Subcutaneous abdominal adipose tissue (tissue), 5 donors: ENCODE measurements around the gene LIPA.
"Not testable (repeated sequence)": the region's sequence is repeated elsewhere in the genome, so short reads cannot be mapped to it uniquely, and the experiment has no call there.

Experiments
- H3K27ac ChIP-seq: one replicate; pipeline ENCODE4 v1.7.0; 2013; ENCODE audit warnings: low read depth, mild to moderate bottlenecking, inconsistent platforms, low read length, moderate library complexity
- H3K27me3 ChIP-seq, 5 donors: one replicate each; pipeline ENCODE4 v1.7.0; 2013; ENCODE audit warnings: low read length in 5 of 5, inconsistent platforms in 1 of 5; ENCODE audit not compliant: control insufficient read depth in 5 of 5, insufficient read depth in 4 of 5
- H3K36me3 ChIP-seq, 5 donors: one replicate each; pipeline ENCODE4 v1.7.0; 2013; ENCODE audit warnings: low read length in 5 of 5; ENCODE audit not compliant: control insufficient read depth in 5 of 5, insufficient read depth in 5 of 5
- H3K4me1 ChIP-seq, 5 donors: one replicate each; pipeline ENCODE4 v1.7.0; 2013; ENCODE audit warnings: low read length in 5 of 5, mild to moderate bottlenecking in 3 of 5, moderate library complexity in 1 of 5; ENCODE audit not compliant: control insufficient read depth in 5 of 5, insufficient read depth in 5 of 5
- H3K4me3 ChIP-seq, 5 donors: one replicate each; pipeline ENCODE4 v1.7.0; 2013; ENCODE audit warnings: low read length in 5 of 5, low read depth in 1 of 5
- H3K9ac ChIP-seq, 5 donors: one replicate each; pipeline ENCODE4 v1.7.0; 2013; ENCODE audit warnings: low read length in 5 of 5, mild to moderate bottlenecking in 4 of 5, moderate library complexity in 3 of 5
- H3K9me3 ChIP-seq, 5 donors: one replicate each; pipeline ENCODE4 v1.7.0; 2013; ENCODE audit warnings: low read length in 5 of 5; ENCODE audit not compliant: control insufficient read depth in 5 of 5
- donor health status: healthy.
- donor health status: healthy.
- donor health status: healthy.
- donor health status: healthy.
- donor health status: healthy.

Gene LIPA

GRCh38 chr10:89175816-89176215, 75.8 kb downstream of the LIPA start:
- H3K4me3 ChIP-seq, result no peak overlapping the region
- H3K9ac ChIP-seq, result no peak overlapping the region
- H3K27ac ChIP-seq, result no peak overlapping the region
- H3K9me3 ChIP-seq, result peaks cover 0 to 5% (median 5%) of the 10 kb centered on the region in 5 donors
- H3K27me3 ChIP-seq, result no peaks in the 10 kb centered on the region
- H3K4me1 ChIP-seq, result no peaks in the 10 kb centered on the region
- no peaks in the 10 kb centered on the region for H3K36me3 ChIP-seq

GRCh38 chr10:89173075-89173474, 78.5 kb downstream of the LIPA start:
- Histone ChIP-seq H3K9me3 (no peaks in the 10 kb centered on the region), H3K4me1 (peaks cover 0 to 9% (median 4%) of the 10 kb centered on the region in 5 donors), H3K9ac (no peak overlapping the region), H3K36me3 (no peaks in the 10 kb centered on the region), H3K4me3 (no peak overlapping the region), H3K27me3 (no peaks in the 10 kb centered on the region), H3K27ac (no peak overlapping the region)

- Histone ChIP-seq H3K9me3 (no peaks in the 10 kb centered on the region), H3K9ac (no peak overlapping the region), H3K27me3 (no peaks in the 10 kb centered on the region), H3K36me3 (no peaks in the 10 kb centered on the region), H3K4me3 (no peak overlapping the region), H3K4me1 (peaks cover 0 to 17% (median 6%) of the 10 kb centered on the region in 5 donors), H3K27ac (no peak overlapping the region)
Observed at GRCh38 chr10:89171996-89172395, 79.6 kb downstream of the LIPA start.

GRCh38 chr10:89171263-89171872, 80.2 kb downstream of the LIPA start:
- Histone ChIP-seq H3K9ac (no peak overlapping the region), H3K9me3 (no peaks in the 10 kb centered on the region), H3K27me3 (no peaks in the 10 kb centered on the region), H3K36me3 (no peaks in the 10 kb centered on the region), H3K27ac (no peak overlapping the region), H3K4me3 (no peak overlapping the region), H3K4me1 (peaks cover 0 to 17% (median 6%) of the 10 kb centered on the region in 5 donors)

GRCh38 chr10:89168354-89168900, 83.1 kb downstream of the LIPA start:
- H3K27me3 ChIP-seq, H3K4me3 ChIP-seq, H3K9me3 ChIP-seq, H3K36me3 ChIP-seq, H3K9ac ChIP-seq: not testable (repeated sequence)
- Histone ChIP-seq H3K27ac (peak overlapping the region; percentile 54), H3K4me1 (peaks cover 0 to 27% (median 20%) of the 10 kb centered on the region in 5 donors)

GRCh38 chr10:89167915-89168314, 83.7 kb downstream of the LIPA start:
- no peaks in the 10 kb centered on the region for H3K27me3 ChIP-seq
- peaks cover 0 to 32% (median 26%) of the 10 kb centered on the region in 5 donors for H3K4me1 ChIP-seq
- no peak overlapping the region for H3K4me3 ChIP-seq
- H3K36me3 ChIP-seq, result no peaks in the 10 kb centered on the region
- H3K27ac ChIP-seq, result peak overlapping the region; percentile 54
- H3K9ac ChIP-seq, result peak overlapping the region in 1 of 5 donors; percentile 57
- no peaks in the 10 kb centered on the region for H3K9me3 ChIP-seq

GRCh38 chr10:89165923-89166322, 85.7 kb downstream of the LIPA start:
- no peaks in the 10 kb centered on the region for H3K36me3 ChIP-seq
- H3K4me1 ChIP-seq, result peaks cover 0 to 33% (median 26%) of the 10 kb centered on the region in 5 donors
- H3K27ac ChIP-seq, result no peak overlapping the region
- H3K9me3 ChIP-seq, result no peaks in the 10 kb centered on the region
- H3K9ac ChIP-seq, result no peak overlapping the region
- no peaks in the 10 kb centered on the region for H3K27me3 ChIP-seq
- no peak overlapping the region for H3K4me3 ChIP-seq

GRCh38 chr10:89164920-89165319, 86.7 kb downstream of the LIPA start:
- Histone ChIP-seq H3K9ac (no peak overlapping the region), H3K27ac (no peak overlapping the region)

GRCh38 chr10:89164080-89164479, 87.5 kb downstream of the LIPA start:
- peak overlapping the region in 1 of 5 donors; percentile 0 for H3K9ac ChIP-seq
- peak overlapping the region; percentile 64 for H3K27ac ChIP-seq
- H3K4me3 ChIP-seq, result peak overlapping the region in 3 of 5 donors; percentile 0 to 26 (median 3)
- H3K36me3 ChIP-seq, result no peaks in the 10 kb centered on the region
- H3K27me3 ChIP-seq, result no peaks in the 10 kb centered on the region
- H3K4me1 ChIP-seq, result peaks cover 0 to 47% (median 32%) of the 10 kb centered on the region in 5 donors
- no peaks in the 10 kb centered on the region for H3K9me3 ChIP-seq

More at GRCh38 chr10:89164920-89165319, 86.7 kb downstream of the LIPA start:
- Histone ChIP-seq H3K36me3 (no peaks in the 10 kb centered on the region), H3K9me3 (no peaks in the 10 kb centered on the region), H3K4me1 (peaks cover 0 to 39% (median 31%) of the 10 kb centered on the region in 5 donors), H3K4me3 (no peak overlapping the region), H3K27me3 (no peaks in the 10 kb centered on the region)
